Measurements from ENCODE around the gene EVI2A.

EVI2A gene

DNA sequence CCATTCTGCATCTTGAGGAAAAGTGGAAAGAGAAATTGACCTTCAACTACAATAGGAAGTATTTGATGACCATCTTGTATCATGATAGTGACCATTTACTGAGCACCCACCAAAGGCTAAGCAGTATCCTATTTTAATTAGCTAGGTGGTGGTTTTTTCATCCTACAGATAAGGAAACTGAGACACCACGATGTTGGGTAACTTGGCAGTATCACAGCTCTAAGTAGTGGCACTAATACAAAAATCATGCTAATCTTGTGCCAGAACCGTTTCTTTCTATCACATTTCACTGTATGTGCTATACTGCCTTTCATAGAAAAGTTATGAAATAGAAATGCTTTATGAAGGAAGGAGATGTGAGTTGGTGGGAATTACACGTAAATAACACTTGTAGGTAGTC lies 9.9 kb downstream of the EVI2A start:
- Histone ChIP-seq H4K20me1 (ENCODE audit: insufficient read depth, low read length) (no peaks in the 10 kb centered on the region), H3K79me2 (ENCODE audit: insufficient read depth, low read length) (peaks cover 85% of the 10 kb centered on the region), H3K36me3 (ENCODE audit: insufficient read depth, low read length) (no peaks in the 10 kb centered on the region), H3K9ac (ENCODE audit: low read depth, low read length) (peak overlapping the region; percentile 64), H2AFZ (ENCODE audit: low read depth, low read length) (no peak overlapping the region), H3K27ac (ENCODE audit: low read length) (peak overlapping the region; percentile 94), H3K27me3 (ENCODE audit: insufficient read depth, low read length, poor library complexity) (no peaks in the 10 kb centered on the region), H3K9me3 (ENCODE audit: insufficient read depth, low read length, severe bottlenecking) (no peaks in the 10 kb centered on the region), H3K4me3 (ENCODE audit: low read depth in 1 of 2, low read length in 2 of 2) (peak overlapping the region in 1 of 2 experiments; percentile 54; a peak in 2 of 4 replicates), H3K4me1 (ENCODE audit: insufficient read depth, low read length) (peaks cover 88% of the 10 kb centered on the region), H3K4me2 (ENCODE audit: insufficient read depth, low read length) (peak overlapping the region; percentile 64)
- ATAC-seq (ENCODE audit: insufficient read depth, low read depth) (no peak), DNase-seq (no peak)
- TF ChIP-seq, protein P1, sequence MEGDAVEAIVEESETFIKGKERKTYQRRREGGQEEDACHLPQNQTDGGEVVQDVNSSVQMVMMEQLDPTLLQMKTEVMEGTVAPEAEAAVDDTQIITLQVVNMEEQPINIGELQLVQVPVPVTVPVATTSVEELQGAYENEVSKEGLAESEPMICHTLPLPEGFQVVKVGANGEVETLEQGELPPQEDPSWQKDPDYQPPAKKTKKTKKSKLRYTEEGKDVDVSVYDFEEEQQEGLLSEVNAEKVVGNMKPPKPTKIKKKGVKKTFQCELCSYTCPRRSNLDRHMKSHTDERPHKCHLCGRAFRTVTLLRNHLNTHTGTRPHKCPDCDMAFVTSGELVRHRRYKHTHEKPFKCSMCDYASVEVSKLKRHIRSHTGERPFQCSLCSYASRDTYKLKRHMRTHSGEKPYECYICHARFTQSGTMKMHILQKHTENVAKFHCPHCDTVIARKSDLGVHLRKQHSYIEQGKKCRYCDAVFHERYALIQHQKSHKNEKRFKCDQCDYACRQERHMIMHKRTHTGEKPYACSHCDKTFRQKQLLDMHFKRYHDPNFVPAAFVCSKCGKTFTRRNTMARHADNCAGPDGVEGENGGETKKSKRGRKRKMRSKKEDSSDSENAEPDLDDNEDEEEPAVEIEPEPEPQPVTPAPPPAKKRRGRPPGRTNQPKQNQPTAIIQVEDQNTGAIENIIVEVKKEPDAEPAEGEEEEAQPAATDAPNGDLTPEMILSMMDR (IDR thresholded peaks at IDR 0.05; ENCODE audit: borderline replicate concordance, extremely low read depth, low read length, poor library complexity, severe bottlenecking) = no peak
- TF ChIP-seq EZH2 (IDR thresholded peaks at IDR 0.05; ENCODE audit: borderline replicate concordance, low read depth, low read length, severe bottlenecking) = no peak

DNA sequence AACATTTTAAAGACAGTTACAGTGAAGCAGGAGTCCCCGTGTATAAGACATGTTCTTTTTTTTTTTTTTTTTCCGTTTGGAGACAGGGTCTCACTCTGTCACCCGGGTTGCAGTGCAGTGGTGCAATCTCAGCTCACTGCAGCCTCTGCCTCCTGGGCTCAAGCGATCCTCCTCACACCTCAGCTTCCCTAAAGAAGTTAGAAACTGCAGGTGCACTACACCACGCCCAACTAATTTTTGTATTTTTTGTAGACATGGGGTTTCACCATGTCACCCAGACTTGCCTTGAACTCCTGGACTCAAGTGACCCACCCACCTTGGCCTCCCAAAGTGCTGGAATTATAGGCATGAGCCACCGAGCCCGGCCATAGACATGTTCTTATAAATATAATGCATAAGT lies 10.5 kb downstream of the EVI2A start:
- peaks cover 83% of the 10 kb centered on the region for H3K4me1 ChIP-seq (ENCODE audit: insufficient read depth, low read length)
- peak overlapping the region; percentile 64 for H3K4me2 ChIP-seq (ENCODE audit: insufficient read depth, low read length)
- H4K20me1 ChIP-seq (ENCODE audit: insufficient read depth, low read length) = no peaks in the 10 kb centered on the region
- peak overlapping the region; percentile 28 to 54; a peak in 3 of 4 replicates for H3K4me3 ChIP-seq (ENCODE audit: low read depth in 1 of 2, low read length in 2 of 2)
- H3K9ac ChIP-seq (ENCODE audit: low read depth, low read length) = peak overlapping the region; percentile 64
- H3K36me3 ChIP-seq (ENCODE audit: insufficient read depth, low read length) = no peaks in the 10 kb centered on the region
- H3K27me3 ChIP-seq (ENCODE audit: insufficient read depth, low read length, poor library complexity) = no peaks in the 10 kb centered on the region
- no peaks in the 10 kb centered on the region for H3K9me3 ChIP-seq (ENCODE audit: insufficient read depth, low read length, severe bottlenecking)
- DNase-seq (peak; percentile 51), ATAC-seq (ENCODE audit: insufficient read depth, low read depth) (peak; percentile 30; the same call in 2 of the 3 replicates)
- peak overlapping the region; percentile 94 for H3K27ac ChIP-seq (ENCODE audit: low read length)
- TF ChIP-seq, protein P1 (IDR thresholded peaks at IDR 0.05; ENCODE audit: borderline replicate concordance, extremely low read depth, low read length, poor library complexity, severe bottlenecking) = no peak
- no peak for TF ChIP-seq EZH2 (IDR thresholded peaks at IDR 0.05; ENCODE audit: borderline replicate concordance, low read depth, low read length, severe bottlenecking)
- peaks cover 85% of the 10 kb centered on the region for H3K79me2 ChIP-seq (ENCODE audit: insufficient read depth, low read length)
- H2AFZ ChIP-seq (ENCODE audit: low read depth, low read length) = peak overlapping the region; percentile 74; the same call in 1 of the 2 replicates

GRCh38 chr17:31310260-31310659 lies 11.2 kb downstream of the EVI2A start:
- Histone ChIP-seq H3K27ac (ENCODE audit: low read length) (peak overlapping the region; percentile 94), H2AFZ (ENCODE audit: low read depth, low read length) (peak overlapping the region; percentile 74)

More at GRCh38 chr17:31310260-31310659, 11.2 kb downstream of the EVI2A start:
- Histone ChIP-seq H3K4me3 (ENCODE audit: low read depth in 1 of 2, low read length in 2 of 2) (peak overlapping the region; percentile 28 to 54; a peak in 3 of 4 replicates), H3K4me2 (ENCODE audit: insufficient read depth, low read length) (peak overlapping the region; percentile 64), H3K4me1 (ENCODE audit: insufficient read depth, low read length) (peaks cover 81% of the 10 kb centered on the region), H3K27me3 (ENCODE audit: insufficient read depth, low read length, poor library complexity) (no peaks in the 10 kb centered on the region), H3K9me3 (ENCODE audit: insufficient read depth, low read length, severe bottlenecking) (no peaks in the 10 kb centered on the region), H3K36me3 (ENCODE audit: insufficient read depth, low read length) (peaks cover 5% of the 10 kb centered on the region), H4K20me1 (ENCODE audit: insufficient read depth, low read length) (no peaks in the 10 kb centered on the region), H3K9ac (ENCODE audit: low read depth, low read length) (peak overlapping the region; percentile 64), H3K79me2 (ENCODE audit: insufficient read depth, low read length) (peaks cover 84% of the 10 kb centered on the region)
- ATAC-seq (ENCODE audit: insufficient read depth, low read depth) = peak; percentile 90
- peak; percentile 86 for DNase-seq
- TF ChIP-seq, protein P1 (IDR thresholded peaks at IDR 0.05; ENCODE audit: borderline replicate concordance, extremely low read depth, low read length, poor library complexity, severe bottlenecking) = no peak
- TF ChIP-seq EZH2 (IDR thresholded peaks at IDR 0.05; ENCODE audit: borderline replicate concordance, low read depth, low read length, severe bottlenecking) = no peak
